HepG2 (cell line): ENCODE measurements around the gene TM9SF2. TPM values are rescaled to one million over a fixed set of nuclear protein-coding genes. Genes with fewer than 3 reads are reported as not detected.

ENCODE experiments used
- ATF2 ChIP-seq: sonication (generic); formaldehyde crosslinking; IDR thresholded peaks from 2 replicates; pipeline ENCODE4 v1.4.0; 2020; ENCODE audit warnings: missing genetic modification reagents
- DZIP1 ChIP-seq: sonication (generic); formaldehyde crosslinking; IDR thresholded peaks from 2 replicates; pipeline ENCODE4 v1.5.0; 2020; ENCODE audit warnings: mild to moderate bottlenecking, missing genetic modification reagents
- RBFOX2 ChIP-seq: fragments of 200-400 bp; formaldehyde crosslinking; IDR thresholded peaks from 2 replicates; pipeline ENCODE4 v1.6.1; 2017; ENCODE audit warnings: low read depth, mild to moderate bottlenecking, low read length
- SKI ChIP-seq: fragments of 450-650 bp; IDR thresholded peaks from one replicate; pipeline ENCODE4 v1.6.1; 2018; ENCODE audit warnings: mild to moderate bottlenecking; ENCODE audit not compliant: partially characterized antibody
- TCF7 ChIP-seq: sonication (generic); IDR thresholded peaks from 2 replicates; pipeline ENCODE4 v1.6.1; 2016; ENCODE audit warnings: antibody characterized with exemption, low read depth
- ZBTB40 ChIP-seq, 2 experiments: fragments of 450-650 bp in 1 of 2; sonication (generic) in 1 of 2; formaldehyde crosslinking in 1 of 2; IDR thresholded peaks; 2 replicates each; pipeline versions ENCODE4 v1.6.1 to v1.8.0; 2016 to 2022; ENCODE audit warnings: antibody characterized with exemption in 1 of 2, mild to moderate bottlenecking in 1 of 2, missing genetic modification reagents in 1 of 2
- ZC3H4 ChIP-seq: sonication (generic); formaldehyde crosslinking; IDR thresholded peaks from 2 replicates; pipeline ENCODE4 v1.4.0; 2020; ENCODE audit warnings: missing genetic modification reagents, borderline replicate concordance
- ZNF430 ChIP-seq: sonication (generic); formaldehyde crosslinking; IDR thresholded peaks from 2 replicates; pipeline ENCODE4 v1.9.0; 2021; ENCODE audit warnings: mild to moderate bottlenecking, missing genetic modification reagents
- ZNF441 ChIP-seq: sonication (generic); formaldehyde crosslinking; IDR thresholded peaks from 2 replicates; pipeline ENCODE4 v1.7.0; 2021; ENCODE audit warnings: missing genetic modification reagents, borderline replicate concordance
- ZNF496 ChIP-seq: sonication (generic); formaldehyde crosslinking; IDR thresholded peaks from 2 replicates; pipeline ENCODE4 v1.8.1; 2023; ENCODE audit warnings: mild to moderate bottlenecking, moderate library complexity, missing genetic modification reagents; ENCODE audit not compliant: insufficient replicate concordance
- ZNF564 ChIP-seq: sonication (generic); formaldehyde crosslinking; IDR thresholded peaks from 2 replicates; pipeline ENCODE4 v1.8.1; 2023; ENCODE audit warnings: mild to moderate bottlenecking, missing genetic modification reagents
- polyA plus RNA-seq, 8 experiments: library from polyadenylated mRNA; depleted of rRNA in 3 of 8; stranded (reverse) in 7 of 8; unstranded in 1 of 8; fragments of >200 nt; fragmentation: Illumina TruSeq in 4 of 8; extraction: Trizol in 4 of 8; gene quantifications; 2 replicates each; pipeline versions ENCODE4 v1.2.1 to v1.2.3, GENCODE V29; 2011 to 2016; ENCODE audit warnings: low read depth in 4 of 8, missing spikeins in 1 of 8, mixed read lengths in 1 of 8; ENCODE audit not compliant: insufficient read depth in 1 of 8
- total RNA-seq, 5 experiments: library from RNA; depleted of rRNA; stranded (reverse); fragments of >200 nt; fragmentation: Illumina TruSeq; extraction: Trizol; gene quantifications; 2 replicates each; pipeline ENCODE4 v1.2.3, GENCODE V29; 2016; ENCODE audit warnings: low read depth in 1 of 5

Gene TM9SF2
- total and polyA plus RNA-seq, 2 of the 13 experiments (the other 11 are each of a cell fraction or from before 2014, with no cell fraction given): 94.1 to 123 TPM

GRCh38 chr13:99496184-99497142 lies 4.8 kb upstream of the TM9SF2 start (continued):
- no peak for TF ChIP-seq DZIP1 (CRISPR knock-in tag)
- no peak for TF ChIP-seq SKI
- no peak for TF ChIP-seq ZBTB40 (IDR thresholded peaks at IDR 0.05)
- no peak for TF ChIP-seq ZBTB40 (CRISPR knock-in tag; IDR thresholded peaks at IDR 0.05)
- TF ChIP-seq ZNF496 (CRISPR knock-in tag): no peak
- TF ChIP-seq ZC3H4: no peak
- TF ChIP-seq TCF7: no peak
- TF ChIP-seq ATF2 (CRISPR knock-in tag): no peak; the same call in 1 of the 2 replicates
- TF ChIP-seq RBFOX2: peak; percentile 51
- peak; percentile 55; the same call in 1 of the 2 replicates for TF ChIP-seq ZNF441 (CRISPR knock-in tag)
- TF ChIP-seq ZNF430 (CRISPR knock-in tag): peak; percentile 47; the same call in 1 of the 2 replicates
- TF ChIP-seq ZNF564 (CRISPR knock-in tag): peak; percentile 42; the same call in 1 of the 2 replicates
